Motor neuron (in vitro differentiated cells): ENCODE measurements around the gene TMEM266. TPM values are rescaled to one million over a fixed set of nuclear protein-coding genes. Genes with fewer than 3 reads are reported as not detected.

Source experiments
- ATAC-seq, 8 experiments: fragments of 200-7000 bp; cut with Tn5 transposase; replicated peaks in 6 of 8; 2 replicates each; pipeline ENCODE4 v1.8.0; 2021; ENCODE audit warnings: mild to moderate bottlenecking in 8 of 8, moderate library complexity in 8 of 8
- H3K27ac ChIP-seq, 2 donors: fragments of 250-450 bp; sonication (Bioruptor Pico); 2 replicates each; pipeline ENCODE4 v1.9.0; 2021; ENCODE audit warnings: antibody characterized with exemption in 2 of 2, mild to moderate bottlenecking in 2 of 2, moderate library complexity in 1 of 2
- H3K4me1 ChIP-seq, 2 donors: fragments of 250-450 bp; sonication (Bioruptor Pico); replicated peaks in 1 of 2; 2 replicates each; pipeline ENCODE4 v1.6.1; 2021; ENCODE audit warnings: antibody characterized with exemption in 2 of 2, mild to moderate bottlenecking in 2 of 2, moderate library complexity in 1 of 2
- H3K4me3 ChIP-seq, 5 donors: fragments of 250-450 bp; sonication (Bioruptor Pico); 2 replicates each; pipeline ENCODE4 v1.9.0; 2021; ENCODE audit warnings: antibody characterized with exemption in 5 of 5, mild to moderate bottlenecking in 5 of 5, moderate library complexity in 4 of 5
- WGBS, 10 experiments: fragments of 450-650 bp; shearing (Covaris generic); methylation state at CpG; one replicate each; pipeline ENCODE4 v1.0.0; 2022; 5-methylcytosine and 5-hydroxymethylcytosine counted together
- in situ Hi-C, 9 experiments: fragments of 400-800 bp; cut with MboI; loops; one replicate each; pipeline ENCODE4 v1.15.0; 2021; ENCODE audit warnings: low sequenced_read_pairs in 9 of 9, low pct_unique_long_range_greater_than_20kb in 2 of 9; ENCODE audit not compliant: unreplicated experiment in 9 of 9
- total RNA-seq, 8 experiments: library from RNA; unstranded; fragments of 300-600 nt; gene quantifications; 2 replicates each; pipeline versions ENCODE4 v1.2.3 to v1.2.4, GENCODE V29; 2022

The TMEM266 gene
- total RNA-seq, 8 experiments from 2014 or later, result 0.88 to 3.9 (median 2.1) TPM

DNA sequence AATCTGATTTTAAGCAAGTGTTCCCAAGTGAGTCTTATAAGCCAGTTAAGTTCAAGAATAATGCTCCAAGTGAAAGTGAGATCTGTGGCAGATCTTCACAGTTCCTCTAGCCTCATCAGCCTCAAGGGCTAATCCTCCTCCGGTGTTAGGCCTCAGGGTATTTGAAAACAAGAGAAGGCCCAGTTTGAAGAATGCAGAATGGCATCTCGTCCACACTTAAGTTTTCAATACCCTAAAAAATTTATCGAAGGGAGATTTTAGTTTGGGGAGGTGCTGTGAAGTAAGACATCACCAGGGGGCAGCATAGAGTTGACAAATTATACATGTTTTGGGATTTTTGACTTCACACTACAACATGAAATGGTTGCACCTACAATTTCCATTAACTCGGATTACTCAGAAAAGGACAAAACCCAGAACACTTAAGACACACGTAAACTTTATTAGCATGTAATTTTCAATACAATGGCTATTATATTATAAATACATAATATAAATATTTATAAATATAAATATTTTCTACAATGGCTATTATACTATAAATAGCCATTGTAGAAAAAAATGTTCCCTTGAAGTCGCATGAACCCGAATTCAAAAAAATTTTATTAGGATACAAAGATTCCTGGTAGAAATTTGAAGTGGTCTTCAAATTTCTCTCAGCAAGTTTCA is 2.3 kb upstream of the TMEM266 start:
- peak in 1 of 8 experiments; percentile 10 for ATAC-seq
- 0 to 11% (median 4%) methylated on average over 5 to 7 of the region's 7 CpGs; no CpG with 5 or more reads in 1 of the 10 experiments for WGBS, 10 experiments
- in situ Hi-C loops, result loop anchor here in 2 of 9 experiments (10.0 kb wide), 2 partner anchors 77 to 97 kb away; no protein-coding TSS in a partner anchor
- no peak overlapping the region for H3K27ac ChIP-seq
- H3K4me1 ChIP-seq, result peaks cover 0 to 9% of the 10 kb centered on the region in 2 donors
- no peak overlapping the region for H3K4me3 ChIP-seq

DNA sequence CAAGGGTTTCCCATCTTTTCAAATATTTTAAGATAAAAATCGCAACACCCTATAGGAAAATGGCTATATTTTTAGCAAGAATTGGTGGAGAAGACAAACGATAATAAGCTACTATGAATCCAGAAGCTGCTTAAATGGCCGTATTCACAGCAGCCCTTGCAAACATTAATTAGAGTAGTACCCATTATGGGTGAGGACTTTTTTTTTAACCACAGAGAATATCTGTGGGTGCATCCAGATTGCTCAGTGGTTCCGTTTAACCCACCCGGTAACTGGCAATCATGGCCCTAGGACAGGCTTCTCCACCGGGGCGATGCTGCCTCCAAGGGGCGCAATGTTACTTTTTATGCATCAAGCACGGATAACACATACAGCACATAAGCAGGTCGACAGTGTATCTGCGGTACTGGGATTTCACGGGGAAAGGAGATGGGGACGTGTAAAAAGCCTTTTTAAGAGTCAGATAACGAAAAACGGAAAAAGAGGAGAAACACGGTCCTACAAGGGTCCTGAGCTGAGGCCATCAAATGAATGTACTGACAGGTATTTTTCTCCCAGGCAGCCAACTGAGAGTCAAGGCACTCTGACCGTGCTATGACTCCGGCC is 968 bp upstream of the TMEM266 start:
- Histone ChIP-seq H3K4me1 (peaks cover 0 to 9% of the 10 kb centered on the region in 2 donors), H3K4me3 (peak overlapping the region; percentile 45 to 88 (median 69)), H3K27ac (no peak overlapping the region)
- ATAC-seq, result peak; percentile 11 to 58 (median 20)
- WGBS, 10 experiments, result 13 to 60% (median 31%) methylated on average over 1 to 17 of the region's 18 CpGs; no CpG with 5 or more reads in 1 of the 10 experiments
- in situ Hi-C loops, result loop anchor here in 2 of 9 experiments (10.0 kb wide), 2 partner anchors 76 to 96 kb away; no protein-coding TSS in a partner anchor

DNA sequence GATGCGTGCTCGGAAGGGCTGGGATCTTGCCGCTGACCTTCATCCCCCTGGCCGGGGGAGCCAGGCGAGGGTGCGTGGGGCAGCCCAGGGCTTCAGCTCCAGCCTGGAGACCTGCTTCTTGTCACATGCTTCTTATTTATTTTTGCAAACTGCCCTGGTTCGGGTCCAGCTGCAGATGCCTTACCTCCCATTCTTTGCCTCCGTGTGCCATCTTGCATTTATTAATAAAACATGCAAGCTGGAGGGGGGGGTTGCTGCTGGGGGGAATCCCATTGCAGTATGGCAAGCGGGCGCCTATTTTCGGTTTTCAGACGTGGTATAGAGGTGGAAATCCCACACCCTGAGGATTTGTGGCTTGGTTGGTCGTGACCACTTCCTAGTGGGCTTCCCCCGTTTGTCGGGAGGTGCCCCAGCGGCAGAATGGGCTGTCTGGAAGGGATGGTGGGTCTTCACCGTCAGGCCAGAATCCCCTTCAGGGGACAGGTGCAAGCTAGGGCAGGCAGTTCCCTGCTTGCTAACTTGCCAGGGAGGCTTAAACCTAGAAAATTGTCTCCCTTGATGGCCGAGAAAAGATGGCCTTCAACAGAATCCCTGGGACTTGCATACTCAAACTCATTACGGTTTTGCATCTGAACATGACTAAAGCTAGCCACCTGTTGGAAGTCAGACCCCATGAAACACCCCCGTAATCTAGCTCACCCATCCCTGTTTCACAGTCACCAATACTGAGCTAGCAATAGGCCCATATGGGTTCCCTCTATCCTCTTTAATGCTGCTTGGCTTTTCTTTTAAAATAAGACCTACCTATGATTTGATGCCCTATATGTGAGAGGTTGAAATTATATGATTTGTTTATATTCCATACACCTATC is 569 bp downstream of the TMEM266 start:
- H3K4me3 ChIP-seq, result peak overlapping the region; percentile 45 to 88 (median 69)
- peak in 3 of 8 experiments; percentile 11 to 30 (median 25) for ATAC-seq

DNA sequence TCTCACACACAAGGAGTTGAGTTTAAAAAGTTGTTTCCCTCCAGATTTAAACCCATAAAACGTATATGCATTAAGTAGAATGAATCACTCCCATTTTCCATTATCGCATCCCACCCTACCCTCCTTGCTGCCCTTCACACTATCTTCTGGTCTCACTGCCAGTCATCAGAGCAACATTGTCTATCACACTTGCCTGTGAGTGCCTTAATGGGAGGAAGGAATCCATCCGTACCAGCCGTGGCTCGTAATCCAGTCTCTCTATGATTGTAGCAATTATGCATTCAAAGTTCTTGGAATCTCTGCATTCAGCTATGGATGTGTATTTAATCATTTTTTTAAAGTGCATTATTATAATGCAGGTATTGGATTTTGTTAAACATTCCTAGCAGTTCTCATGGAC is 1.9 kb downstream of the TMEM266 start:
- Histone ChIP-seq H3K4me1 (peaks cover 0 to 9% of the 10 kb centered on the region in 2 donors), H3K27ac (no peak overlapping the region), H3K4me3 (no peak overlapping the region)
- in situ Hi-C loops, result no loop called here
- 54 to 100% (median 80%) methylated on average over 1 to 5 of the region's 5 CpGs; no CpG with 5 or more reads in 3 of the 10 experiments for WGBS, 10 experiments
- ATAC-seq, result no peak

More for the DNA sequence above, 569 bp downstream of the TMEM266 start:
- in situ Hi-C loops, result no loop called here
- 0 to 100% (median 26%) methylated on average over 1 to 11 of the region's 20 CpGs; no CpG with 5 or more reads in 1 of the 10 experiments for WGBS, 10 experiments
- no peak overlapping the region for H3K27ac ChIP-seq
- peaks cover 0 to 9% of the 10 kb centered on the region in 2 donors for H3K4me1 ChIP-seq

DNA sequence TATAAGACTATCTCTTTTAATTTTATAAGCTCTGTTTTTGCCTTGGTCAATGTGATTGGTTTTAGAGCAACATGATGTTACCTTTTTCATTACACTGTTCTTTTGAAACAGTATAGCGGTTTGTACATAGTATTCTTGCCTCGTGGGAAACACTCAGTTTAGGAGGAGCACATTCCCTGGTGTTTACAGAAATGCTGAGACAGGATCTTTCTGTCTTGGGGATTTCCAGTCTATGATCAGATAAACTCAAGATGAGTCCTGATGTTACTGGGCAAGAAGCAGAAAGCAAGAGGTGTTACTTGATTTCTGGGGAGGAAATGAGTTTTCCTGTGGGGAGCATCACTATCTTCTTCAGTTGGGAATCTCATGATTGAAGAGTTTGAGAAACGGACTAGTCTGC is 2.5 kb downstream of the TMEM266 start:
- 0 to 88% (median 74%) methylated on average over 1 to 3 of the region's 3 CpGs; no CpG with 5 or more reads in 1 of the 10 experiments for WGBS, 10 experiments
- in situ Hi-C loops, result no loop called here
- no peak for ATAC-seq
- H3K4me1 ChIP-seq, result peaks cover 0 to 9% of the 10 kb centered on the region in 2 donors
- H3K4me3 ChIP-seq, result no peak overlapping the region
- H3K27ac ChIP-seq, result no peak overlapping the region

DNA sequence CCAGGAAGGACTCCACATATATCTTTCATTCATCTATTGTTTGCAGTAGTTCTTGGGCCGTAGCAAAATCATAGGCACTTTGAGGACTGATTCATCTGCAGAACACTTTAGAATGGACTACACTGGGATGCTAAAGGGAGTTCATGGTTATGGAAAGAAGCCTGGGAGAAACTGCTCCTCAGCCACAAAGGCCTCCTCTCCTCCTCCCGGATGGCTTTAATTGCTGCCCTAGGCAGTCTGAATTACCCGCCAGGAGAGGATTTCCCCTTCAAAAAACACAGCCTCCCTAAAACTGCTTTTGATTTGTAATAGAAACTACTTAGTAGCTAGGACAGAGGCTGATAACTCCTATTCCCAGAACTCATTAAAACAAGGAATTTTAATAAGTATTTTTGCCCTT is 4.6 kb downstream of the TMEM266 start:
- ATAC-seq, result no peak

DNA sequence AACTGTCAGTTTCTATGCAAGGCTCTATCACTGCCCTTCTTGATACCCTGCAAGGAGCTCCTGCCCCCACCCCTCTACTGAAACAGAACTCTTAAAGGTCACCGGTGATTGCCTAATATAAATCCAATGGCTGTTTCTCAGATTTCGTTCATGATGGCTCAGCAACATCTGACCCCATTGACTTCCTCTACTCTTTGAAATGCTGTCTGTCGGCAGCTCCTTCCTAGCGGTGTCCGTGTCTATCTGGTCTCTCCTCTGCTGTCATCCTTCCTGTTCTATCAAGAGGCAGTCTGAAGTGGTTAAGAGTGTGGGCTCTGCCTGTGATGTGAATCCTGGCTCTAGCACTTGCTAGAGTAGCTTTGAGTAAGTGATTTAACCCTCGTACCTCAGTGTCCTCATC is 5.5 kb downstream of the TMEM266 start:
- in situ Hi-C loops, result no loop called here
- no peak overlapping the region for H3K27ac ChIP-seq

More for the DNA sequence above, 4.6 kb downstream of the TMEM266 start:
- Histone ChIP-seq H3K4me3 (no peak overlapping the region), H3K4me1 (peaks cover 0 to 5% of the 10 kb centered on the region in 2 donors), H3K27ac (no peak overlapping the region)
- in situ Hi-C loops, result no loop called here
- 0 to 63% (median 30%) methylated on average over 1 to 3 of the region's 3 CpGs; no CpG with 5 or more reads in 5 of the 10 experiments for WGBS, 10 experiments

DNA sequence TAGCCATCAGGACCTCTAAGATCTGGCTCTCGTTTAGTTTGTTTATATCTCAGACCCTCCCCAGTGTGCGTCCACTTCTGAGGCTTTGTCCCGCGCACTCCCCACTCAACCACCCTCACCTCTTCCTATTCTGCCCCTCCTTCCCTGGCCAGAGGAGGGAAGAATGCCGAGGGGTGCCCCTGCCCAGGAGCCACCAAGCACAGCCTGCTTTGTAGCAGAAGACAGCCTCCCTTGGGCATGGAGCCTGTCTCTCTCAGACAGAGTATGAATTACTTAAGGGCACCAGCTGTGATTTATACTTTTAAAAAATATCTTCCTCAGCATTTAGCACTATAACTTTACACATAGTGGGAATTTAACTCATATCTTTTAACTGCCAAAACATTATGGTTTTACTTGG is 6.0 kb downstream of the TMEM266 start:
- WGBS, 10 experiments, result 14 to 100% (median 80%) methylated on average over 1 to 5 of the region's 5 CpGs; no CpG with 5 or more reads in 3 of the 10 experiments
- no peak overlapping the region for H3K27ac ChIP-seq
- H3K4me1 ChIP-seq, result peaks cover 0 to under 1% of the 10 kb centered on the region in 2 donors
- ATAC-seq, result no peak
- in situ Hi-C loops, result no loop called here
- no peak overlapping the region for H3K4me3 ChIP-seq

More for the DNA sequence above, 5.5 kb downstream of the TMEM266 start:
- WGBS, 10 experiments, result 33 to 57% (median 55%) methylated on average over 1 to 6 of the region's 6 CpGs; no CpG with 5 or more reads in 3 of the 10 experiments
- Histone ChIP-seq H3K4me1 (peaks cover 0 to 5% of the 10 kb centered on the region in 2 donors), H3K4me3 (no peak overlapping the region)
- ATAC-seq, result no peak

DNA sequence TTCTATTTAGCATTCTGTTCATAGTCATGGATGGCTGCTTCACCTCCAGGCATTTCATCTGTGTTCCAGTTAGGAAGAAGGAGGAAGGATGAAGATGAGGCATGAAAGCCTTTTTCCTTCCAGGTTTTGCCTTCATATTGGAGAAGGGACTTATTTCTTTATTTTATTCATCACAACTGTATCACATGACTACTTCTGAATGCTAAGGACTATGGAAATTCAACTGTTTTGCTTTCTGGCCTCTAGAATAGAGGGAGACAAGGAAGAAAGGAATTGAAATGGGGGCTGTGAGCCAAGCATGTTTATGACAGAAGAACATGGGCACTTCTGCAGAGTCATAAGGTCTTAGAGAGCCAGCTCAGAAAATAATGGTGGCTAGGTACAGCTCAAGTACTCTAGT is 10.4 kb downstream of the TMEM266 start:
- ATAC-seq, result peak in 2 of 8 experiments; percentile 39 to 69
- in situ Hi-C loops, result no loop called here
- no peak overlapping the region for H3K4me3 ChIP-seq
- no peak overlapping the region for H3K27ac ChIP-seq
- H3K4me1 ChIP-seq, result no peaks in the 10 kb centered on the region

DNA sequence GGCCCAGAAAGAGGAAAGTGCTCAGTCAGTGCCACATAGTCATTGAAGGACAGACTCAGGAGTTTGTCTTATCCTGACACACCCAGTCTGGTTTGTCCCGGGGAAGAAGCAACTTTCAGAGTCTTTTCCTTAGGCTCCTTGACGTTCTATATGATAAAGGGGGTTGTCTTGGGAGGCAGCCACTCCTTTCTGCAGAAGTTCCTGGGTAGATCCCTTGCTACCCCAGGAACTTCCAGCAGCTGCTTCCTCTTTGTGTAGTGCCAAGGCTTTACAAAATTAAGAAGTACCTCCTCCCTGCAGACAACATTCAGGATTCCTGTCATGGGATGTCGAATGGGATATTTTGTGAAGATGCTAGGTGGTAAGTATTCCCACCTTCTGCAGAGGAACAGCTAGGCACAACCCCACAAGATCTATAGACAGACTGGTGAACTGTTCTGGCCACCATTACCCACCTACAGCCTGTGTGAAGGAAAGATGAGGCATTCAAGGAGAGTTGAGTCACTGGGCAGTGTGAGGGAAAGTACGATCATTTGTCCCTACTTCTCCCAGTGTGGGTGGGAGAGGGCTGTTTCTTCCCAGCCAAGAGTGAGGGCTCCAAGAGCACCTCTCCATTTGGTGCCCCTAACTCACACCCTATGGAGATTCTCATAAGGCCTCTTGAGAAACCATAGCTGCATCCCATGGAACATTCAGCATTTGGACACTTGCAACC is 11.3 kb downstream of the TMEM266 start:
- in situ Hi-C loops, result no loop called here

DNA sequence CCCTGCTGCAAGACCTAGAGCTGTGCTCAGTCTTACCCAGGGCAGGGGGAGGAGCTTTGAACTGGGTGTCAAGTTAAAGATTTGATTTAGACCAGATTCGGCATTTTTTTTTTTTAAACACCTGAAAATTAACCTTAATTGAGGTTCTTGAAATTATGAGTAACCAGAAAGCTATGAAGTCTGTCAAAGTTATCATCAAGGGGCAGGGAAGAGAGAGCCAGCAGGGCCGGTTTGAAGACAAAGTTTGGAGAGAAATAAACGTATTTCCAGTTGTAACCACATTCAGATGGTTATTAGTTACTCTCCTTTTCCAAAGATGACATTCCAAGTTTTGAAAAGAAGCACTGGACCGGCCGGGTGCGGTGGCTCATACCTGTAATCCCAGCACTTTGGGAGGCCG is 12.0 kb downstream of the TMEM266 start:
- H3K4me3 ChIP-seq, result no peak overlapping the region
- 25 to 96% (median 69%) methylated on average over 1 to 6 of the region's 7 CpGs; no CpG with 5 or more reads in 2 of the 10 experiments for WGBS, 10 experiments
- no peak for ATAC-seq
- H3K4me1 ChIP-seq, result no peaks in the 10 kb centered on the region
- in situ Hi-C loops, result no loop called here
- no peak overlapping the region for H3K27ac ChIP-seq

More for the DNA sequence above, 11.3 kb downstream of the TMEM266 start:
- H3K4me3 ChIP-seq, result no peak overlapping the region
- no peaks in the 10 kb centered on the region for H3K4me1 ChIP-seq
- no peak for ATAC-seq
- WGBS, 10 experiments, result 37 to 100% (median 80%) methylated on average over 1 to 2 of the region's 4 CpGs; no CpG with 5 or more reads in 5 of the 10 experiments
- no peak overlapping the region for H3K27ac ChIP-seq

DNA sequence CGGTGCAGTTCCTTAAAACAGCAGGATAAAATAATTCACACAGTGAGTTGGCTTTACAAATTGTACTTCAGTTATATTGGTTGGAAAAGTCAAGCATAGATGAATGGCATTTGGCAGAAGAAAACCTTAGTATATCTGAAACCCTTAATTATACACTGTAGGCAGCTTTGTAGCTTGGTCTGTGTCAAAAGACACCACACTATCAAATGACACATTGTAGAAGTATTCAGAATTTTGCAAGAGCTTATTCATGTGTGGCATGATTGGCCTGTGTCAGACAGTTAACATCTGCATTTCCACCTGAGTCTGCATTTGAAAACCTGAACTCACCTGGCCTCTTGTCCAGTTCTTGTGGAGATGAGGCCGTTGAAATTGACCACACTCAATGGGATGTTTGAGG is 13.8 kb downstream of the TMEM266 start:
- no peak overlapping the region for H3K27ac ChIP-seq
- ATAC-seq, result peak in 1 of 8 experiments; percentile 48
- WGBS, 10 experiments, result 20 to 73% (median 50%) methylated on average over 1 to 2 of the region's 2 CpGs; no CpG with 5 or more reads in 5 of the 10 experiments
- in situ Hi-C loops, result no loop called here
- no peaks in the 10 kb centered on the region for H3K4me1 ChIP-seq
- no peak overlapping the region for H3K4me3 ChIP-seq
